ENCODE data around the gene PFN1.
"Not testable (repeated sequence)": the region's sequence is repeated elsewhere in the genome, so short reads cannot be mapped to it uniquely, and the experiment has no call there.

PFN1 gene

GRCh38 chr17:4945176-4945943 lies 3.0 kb downstream of the PFN1 start:
- DNase-seq (ENCODE audit: low read depth), result peak; percentile 86

GRCh38 chr17:4944554-4945175 lies 3.7 kb downstream of the PFN1 start:
- no peak for DNase-seq (ENCODE audit: low read depth)

- DNase-seq (ENCODE audit: low read depth), result no peak
Measured at GRCh38 chr17:4944163-4944553, 4.2 kb downstream of the PFN1 start.

GRCh38 chr17:4942760-4943508 lies 5.4 kb downstream of the PFN1 start:
- no peak for DNase-seq (ENCODE audit: low read depth)

- no peak for DNase-seq (ENCODE audit: low read depth)
Measured at GRCh38 chr17:4941319-4941610, 7.1 kb downstream of the PFN1 start.

- no peak for DNase-seq (ENCODE audit: low read depth)
Measured at GRCh38 chr17:4940555-4941318, 7.6 kb downstream of the PFN1 start.

GRCh38 chr17:4939796-4940554 lies 8.4 kb downstream of the PFN1 start, which contains the start of the genes RNF167 and SLC25A11:
Gene RNF167 (plus strand): TSS chr17:4940268. CDS start chr17:4940910, 642 bp downstream.
Gene SLC25A11 (minus strand): TSS chr17:4940046. CDS start chr17:4939910, 136 bp downstream.
- peak; percentile 99 for DNase-seq (ENCODE audit: low read depth)

GRCh38 chr17:4939546-4939795 lies 8.9 kb downstream of the PFN1 start:
- no peak for DNase-seq (ENCODE audit: low read depth)

GRCh38 chr17:4938688-4939545 lies 9.4 kb downstream of the PFN1 start:
- no peak for DNase-seq (ENCODE audit: low read depth)

GRCh38 chr17:4938069-4938491 lies 10.2 kb downstream of the PFN1 start:
- DNase-seq (ENCODE audit: low read depth), result no peak

- no peak for DNase-seq (ENCODE audit: low read depth)
Measured at GRCh38 chr17:4937553-4937952, 10.8 kb downstream of the PFN1 start.

GRCh38 chr17:4936436-4936835 lies 11.9 kb downstream of the PFN1 start:
- DNase-seq (ENCODE audit: low read depth), result no peak

GRCh38 chr17:4935650-4936049 lies 12.7 kb downstream of the PFN1 start:
- DNase-seq (ENCODE audit: low read depth), result no peak

- DNase-seq (ENCODE audit: low read depth), result no peak
Measured at GRCh38 chr17:4934173-4934979, 14.0 kb downstream of the PFN1 start.

GRCh38 chr17:4933646-4934045 lies 14.7 kb downstream of the PFN1 start:
- no peak for DNase-seq (ENCODE audit: low read depth)

GRCh38 chr17:4932756-4933155 lies 15.6 kb downstream of the PFN1 start:
- no peak for DNase-seq (ENCODE audit: low read depth)

GRCh38 chr17:4931963-4932362 lies 16.4 kb downstream of the PFN1 start, which contains the start of gene GP1BA:
Gene GP1BA (plus strand): TSS chr17:4932277. CDS start chr17:4932605, 328 bp downstream.
- no peak for DNase-seq (ENCODE audit: low read depth)

- DNase-seq (ENCODE audit: low read depth), result no peak
Measured at GRCh38 chr17:4928881-4929280, 19.4 kb downstream of the PFN1 start.

GRCh38 chr17:4926577-4927335 lies 21.6 kb downstream of the PFN1 start:
- DNase-seq (ENCODE audit: low read depth), result not testable (repeated sequence)
